Stimulated activated naive CD8-positive, alpha-beta T cell treated with anti-CD3 and anti-CD28 coated beads, Interleukin-15, Interleukin-2, amounts not matched to agents 100 U/mL and 50 U/mL, for 24 hours (primary cell): ENCODE measurements around the gene TUT4.

ENCODE experiments used
- ATAC-seq: fragments of 150-1000 bp; cut with Tn5 transposase; one replicate; pipeline ENCODE4 v1.10.0; 2021
- DNase-seq: peaks from one replicate; pipeline ENCODE4 v3.0.0; 2021

The TUT4 gene

DNA sequence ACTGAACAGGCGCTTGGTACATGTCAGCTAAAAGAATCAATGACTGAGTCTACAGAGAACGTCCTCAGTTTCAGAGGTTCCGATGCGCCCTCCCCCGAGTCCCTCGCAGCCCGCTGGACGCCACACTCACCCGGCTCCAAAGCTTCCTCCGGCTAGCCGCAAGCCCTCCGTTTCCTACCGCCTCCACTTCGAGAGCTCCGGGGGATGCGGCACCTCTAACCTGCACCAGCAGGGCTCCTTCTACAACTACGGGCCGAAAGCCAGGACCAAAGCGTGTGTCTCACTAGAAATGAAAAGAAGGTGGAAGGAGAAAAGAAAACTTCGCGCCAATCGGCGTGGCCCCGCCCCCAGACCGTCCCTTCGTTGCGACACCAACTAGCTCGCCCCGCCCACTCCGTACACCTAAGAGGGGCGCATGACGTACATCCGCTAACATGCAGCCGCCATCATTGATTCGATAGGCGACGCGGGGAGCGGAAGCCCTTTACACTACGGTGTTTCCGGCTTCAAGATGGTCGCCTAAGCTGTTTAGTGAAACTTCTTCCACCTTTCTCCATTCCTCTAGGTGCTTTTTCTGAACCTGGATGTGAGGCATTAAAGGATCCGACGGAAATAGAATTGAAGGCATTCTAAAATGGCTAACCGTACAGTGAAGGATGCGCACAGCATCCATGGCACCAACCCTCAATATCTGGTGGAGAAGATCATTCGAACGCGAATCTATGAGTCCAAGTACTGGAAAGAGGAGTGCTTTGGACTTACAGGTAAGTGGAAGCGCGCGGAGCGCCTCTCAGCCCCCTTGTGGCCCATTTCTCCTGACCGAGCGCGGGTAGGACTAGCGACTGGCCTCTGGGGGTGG, 148.5 kb downstream of the TUT4 start, which contains the start of the genes ORC1 and PRPF38A:
TSS of gene ORC1 (minus strand) at position 308 of the 859 bp plus-strand sequence. CDS start 2,200 bp downstream, outside the sequence.
TSS of gene PRPF38A (plus strand) at position 487 of the 859 bp plus-strand sequence. CDS start at position 635, 148 bp downstream.
- ATAC-seq, result peak; percentile 94
- DNase-seq, result peak; percentile 99

DNA sequence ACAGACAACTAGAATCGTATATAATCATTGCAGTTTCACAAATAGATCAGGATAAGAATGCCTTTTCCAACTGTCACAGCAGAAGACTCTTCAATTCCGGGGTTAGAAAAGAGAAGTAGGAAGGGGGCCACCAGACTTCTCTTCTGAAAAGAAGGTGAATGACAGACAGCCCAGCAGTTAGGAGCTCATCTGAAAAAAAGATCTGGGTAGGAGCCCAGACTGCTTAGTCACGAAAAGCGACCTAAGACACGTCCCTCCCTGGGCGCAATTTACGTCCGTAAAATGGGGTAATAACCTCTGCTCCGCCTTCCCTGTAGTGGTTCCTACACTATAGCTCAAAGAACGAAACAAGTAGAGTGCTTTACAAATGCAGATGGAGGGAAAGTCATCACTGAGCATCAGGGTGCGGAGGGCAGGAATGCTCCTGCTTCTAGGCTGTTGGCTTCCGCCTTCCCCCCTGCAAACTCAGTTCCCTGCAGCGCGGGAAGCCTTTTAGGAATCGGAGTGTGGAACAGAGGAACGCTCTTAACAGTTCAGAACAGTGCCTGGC, 149.3 kb downstream of the TUT4 start:
- DNase-seq, result peak; percentile 53
- peak; percentile 61 for ATAC-seq

DNA sequence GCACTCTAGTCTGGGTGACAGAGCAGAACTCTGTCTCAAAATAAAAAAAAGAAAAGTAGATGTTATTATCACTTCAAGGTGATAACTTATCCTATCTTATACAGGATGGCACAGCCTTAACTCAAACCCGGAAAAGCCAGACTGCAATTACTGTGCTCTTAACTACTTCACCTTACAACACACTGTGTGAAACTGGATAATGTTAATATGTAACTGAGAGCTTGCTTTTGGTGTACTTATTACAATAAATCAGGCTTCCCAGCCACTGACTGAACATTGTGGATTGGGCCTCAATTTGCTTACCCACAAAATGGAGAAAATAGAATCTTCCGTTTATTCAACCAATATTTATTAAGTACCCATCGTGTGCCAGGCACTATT, 150.0 kb downstream of the TUT4 start:
- ATAC-seq (no peak), DNase-seq (no peak)

DNA sequence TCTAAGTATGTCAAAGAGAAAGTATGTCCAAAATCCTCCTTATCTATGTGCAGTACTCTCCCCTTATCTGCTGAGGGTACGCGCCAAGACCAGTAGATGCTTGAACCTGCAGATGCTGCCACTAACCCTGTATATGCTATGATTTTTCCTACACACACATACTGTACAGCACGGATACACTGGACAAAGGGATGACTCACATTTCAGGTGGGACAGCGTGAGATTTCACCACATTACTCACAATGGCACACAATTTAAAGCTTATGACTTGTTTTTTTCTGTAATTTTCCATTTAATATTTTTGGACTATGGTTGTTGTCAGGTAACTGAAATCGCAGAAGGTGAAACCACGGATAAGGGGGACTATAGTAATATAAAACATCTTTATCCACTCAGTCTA, 152.8 kb downstream of the TUT4 start:
- ATAC-seq (no peak), DNase-seq (no peak)

DNA sequence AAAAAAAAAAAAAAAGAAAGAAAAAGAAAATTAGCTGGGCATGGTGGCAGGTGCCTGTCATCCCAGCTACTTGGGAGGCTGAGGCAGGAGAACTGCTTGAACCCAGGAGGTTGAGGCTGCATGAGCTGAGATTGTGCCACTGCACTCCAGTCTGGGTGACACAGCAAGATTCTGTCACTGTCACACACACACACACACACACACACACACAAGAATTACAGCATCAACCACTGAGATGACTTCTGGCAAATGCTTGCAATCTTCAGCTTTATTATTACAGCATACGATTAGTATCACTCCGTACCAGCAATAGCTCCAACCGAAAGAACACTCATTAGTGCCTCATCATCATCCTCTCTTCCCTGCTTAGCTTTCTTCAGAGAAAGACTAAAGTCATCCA, 153.3 kb downstream of the TUT4 start:
- DNase-seq (no peak), ATAC-seq (no peak)

DNA sequence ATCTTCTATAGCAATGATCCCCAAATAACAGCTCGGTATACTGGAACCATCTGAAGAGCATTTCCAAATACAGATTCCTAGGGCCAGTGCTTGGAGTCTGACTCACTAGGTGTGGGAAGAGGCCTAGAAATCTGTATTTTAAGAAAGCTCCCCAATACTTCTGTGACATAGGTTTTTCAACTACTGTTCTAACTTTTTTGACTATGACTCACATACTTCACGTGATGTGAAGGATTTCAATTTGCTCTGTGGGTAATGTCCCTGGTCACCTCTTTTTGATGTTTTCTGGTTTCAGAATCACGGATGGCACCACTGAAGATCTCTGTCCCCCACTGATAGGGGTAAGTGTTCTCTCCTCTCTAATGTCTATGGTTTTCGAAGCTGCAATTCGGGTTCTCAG, 159.7 kb downstream of the TUT4 start:
- DNase-seq (no peak), ATAC-seq (no peak)

DNA sequence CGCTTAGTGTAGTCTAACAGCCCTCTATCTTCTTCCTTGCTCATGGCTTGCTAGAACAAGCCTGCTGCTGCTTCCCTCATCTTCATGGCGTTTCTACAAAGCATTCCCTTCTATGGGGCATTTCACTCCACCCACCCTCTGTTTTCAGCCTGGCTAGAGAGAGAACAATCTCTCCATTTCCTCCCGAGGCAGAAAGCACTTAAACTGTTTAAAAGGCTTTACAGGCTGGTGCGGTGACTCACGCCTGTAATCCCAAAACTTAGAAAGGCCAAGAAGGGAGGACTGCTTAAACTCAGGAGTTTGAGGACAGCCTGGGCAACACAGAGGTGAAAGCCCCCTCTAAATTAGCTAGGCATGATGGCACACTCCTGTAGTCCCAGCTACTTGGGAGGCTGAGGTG, 166.4 kb downstream of the TUT4 start:
- no peak for DNase-seq
- no peak for ATAC-seq

DNA sequence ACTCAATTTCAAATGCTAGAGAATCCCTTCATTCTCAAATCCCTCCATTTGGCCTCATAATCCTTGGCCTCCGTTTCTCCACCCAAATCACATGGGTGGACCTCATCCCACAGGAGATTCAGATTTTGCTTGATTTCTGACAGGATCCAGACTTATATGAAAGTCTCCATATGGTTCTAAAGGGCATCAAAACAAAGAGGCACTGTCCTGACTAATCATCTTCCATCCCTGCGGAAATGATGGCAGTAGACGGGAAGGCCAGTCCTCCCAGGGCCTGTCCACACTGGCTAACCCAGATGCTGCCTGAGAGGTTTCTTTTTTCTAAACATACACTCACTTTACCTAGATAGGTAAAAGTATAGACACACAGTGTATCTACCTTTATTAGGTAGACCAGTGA, 167.5 kb downstream of the TUT4 start:
- ATAC-seq (no peak), DNase-seq (no peak)
